HG03095 (cell line): Measurements from ENCODE around the gene SIX2.

Experiments
- ATAC-seq: cut with Tn5 transposase; IDR thresholded peaks from one replicate; pipeline ENCODE4 v1.9.1; 2021; ENCODE audit warnings: moderate library complexity; ENCODE audit not compliant: unreplicated experiment

The SIX2 gene

DNA sequence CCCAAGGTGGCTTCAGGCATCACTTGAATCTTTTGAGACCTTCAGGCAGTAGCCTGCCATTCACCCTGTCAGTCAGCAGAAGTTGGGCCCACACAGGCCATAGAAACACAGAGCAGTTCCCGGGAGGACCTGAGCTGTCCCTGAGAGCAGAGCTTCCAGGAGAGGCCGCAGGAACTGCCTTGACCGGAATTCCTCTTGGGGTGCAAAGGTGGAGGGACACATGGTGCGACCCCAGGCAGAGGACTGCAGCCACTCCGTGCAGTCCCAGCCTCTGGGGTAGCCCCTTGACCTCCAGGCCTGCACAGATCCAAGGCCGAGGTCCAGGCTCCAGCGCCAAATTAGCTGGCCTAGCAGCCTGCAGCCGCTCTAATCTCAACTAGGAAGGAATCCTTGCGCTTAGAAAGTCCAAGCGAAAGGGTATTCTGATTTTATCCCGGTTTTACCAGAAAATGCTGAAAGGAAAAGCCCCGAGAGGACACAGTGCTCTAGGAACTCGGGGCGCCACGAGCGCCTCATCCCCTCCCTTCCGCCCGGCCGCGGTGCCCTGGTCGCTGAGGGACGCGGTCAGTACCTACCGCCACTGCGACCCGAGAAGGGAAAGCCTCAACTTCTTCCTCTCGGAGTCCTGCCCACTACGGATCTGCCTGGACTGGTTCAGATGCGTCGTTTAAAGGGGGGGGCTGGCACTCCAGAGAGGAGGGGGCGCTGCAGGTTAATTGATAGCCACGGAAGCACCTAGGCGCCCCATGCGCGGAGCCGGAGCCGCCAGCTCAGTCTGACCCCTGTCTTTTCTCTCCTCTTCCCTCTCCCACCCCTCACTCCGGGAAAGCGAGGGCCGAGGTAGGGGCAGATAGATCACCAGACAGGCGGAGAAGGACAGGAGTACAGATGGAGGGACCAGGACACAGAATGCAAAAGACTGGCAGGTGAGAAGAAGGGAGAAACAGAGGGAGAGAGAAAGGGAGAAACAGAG, 5.4 kb downstream of the SIX2 start:
- ATAC-seq, result no peak

DNA sequence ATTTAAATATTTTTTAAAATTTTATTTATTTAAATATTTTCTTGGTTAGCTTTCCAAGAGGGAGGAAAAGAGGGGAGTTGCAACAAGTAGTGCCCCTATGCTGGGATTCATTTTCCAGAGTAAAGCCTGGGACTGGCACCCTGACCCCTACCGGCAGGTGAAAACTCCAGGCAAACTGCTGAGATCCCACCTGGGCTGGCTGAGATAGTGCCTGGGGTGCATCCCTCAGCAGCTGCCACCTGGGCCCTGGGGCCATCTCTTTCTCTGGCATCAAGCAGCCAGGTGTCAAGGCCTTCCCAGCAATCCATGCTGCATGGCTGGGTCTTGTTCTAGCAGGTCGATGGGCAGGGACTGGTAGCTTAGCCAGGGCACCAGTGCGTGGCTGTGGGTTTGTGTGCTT, 6.6 kb downstream of the SIX2 start:
- no peak for ATAC-seq

DNA sequence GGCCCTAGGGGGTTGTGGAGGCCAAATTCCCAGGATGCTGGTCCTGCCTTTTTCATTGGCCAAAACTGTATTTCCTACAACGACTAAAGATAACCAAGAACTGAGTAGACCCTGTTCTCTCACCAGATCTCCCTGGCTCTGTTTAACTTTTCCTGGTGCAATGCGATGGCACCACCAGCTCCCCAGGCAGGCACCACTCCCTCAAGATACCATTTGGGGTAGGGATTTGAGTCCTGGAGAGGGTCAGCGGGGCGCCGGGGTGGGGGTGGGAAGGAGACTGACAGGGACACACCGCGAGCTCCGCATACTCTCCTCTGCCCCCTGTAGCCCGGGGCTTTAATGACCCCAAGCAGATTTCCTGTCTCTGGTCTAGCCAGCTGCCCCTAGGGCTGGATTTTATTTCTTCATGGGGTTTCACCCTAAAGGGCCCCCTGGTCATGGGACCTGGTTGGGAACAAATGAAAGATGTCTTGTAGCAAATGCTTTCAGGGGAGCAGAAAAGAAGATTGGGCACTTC, 7.3 kb downstream of the SIX2 start:
- no peak for ATAC-seq

DNA sequence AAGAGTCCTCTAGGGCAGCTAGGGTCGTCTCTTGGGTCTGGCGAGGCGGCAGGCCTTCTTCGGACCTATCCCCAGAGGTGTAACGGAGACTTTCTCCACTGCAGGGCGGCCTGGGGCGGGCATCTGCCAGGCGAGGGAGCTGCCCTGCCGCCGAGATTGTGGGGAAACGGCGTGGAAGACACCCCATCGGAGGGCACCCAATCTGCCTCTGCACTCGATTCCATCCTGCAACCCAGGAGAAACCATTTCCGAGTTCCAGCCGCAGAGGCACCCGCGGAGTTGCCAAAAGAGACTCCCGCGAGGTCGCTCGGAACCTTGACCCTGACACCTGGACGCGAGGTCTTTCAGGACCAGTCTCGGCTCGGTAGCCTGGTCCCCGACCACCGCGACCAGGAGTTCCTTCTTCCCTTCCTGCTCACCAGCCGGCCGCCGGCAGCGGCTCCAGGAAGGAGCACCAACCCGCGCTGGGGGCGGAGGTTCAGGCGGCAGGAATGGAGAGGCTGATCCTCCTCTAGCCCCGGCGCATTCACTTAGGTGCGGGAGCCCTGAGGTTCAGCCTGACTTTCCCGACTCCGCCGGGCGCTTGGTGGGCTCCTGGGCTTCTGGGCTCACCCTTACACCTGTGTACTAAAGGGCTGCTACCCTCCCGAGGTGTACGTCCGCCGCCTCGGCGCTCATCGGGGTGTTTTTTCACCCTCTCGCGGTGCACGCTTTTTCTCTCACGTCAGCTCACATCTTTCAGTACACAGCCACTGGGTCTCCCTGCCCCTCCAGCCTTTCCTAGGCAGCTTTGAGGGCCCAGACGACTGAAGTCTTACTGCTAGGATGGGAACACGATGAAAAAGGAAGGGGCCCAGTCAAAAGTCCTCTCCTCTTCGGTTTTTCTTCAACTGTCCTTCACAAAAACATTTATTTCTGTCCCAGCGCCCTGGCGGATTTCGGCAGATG, 8.1 kb downstream of the SIX2 start:
- no peak for ATAC-seq

DNA sequence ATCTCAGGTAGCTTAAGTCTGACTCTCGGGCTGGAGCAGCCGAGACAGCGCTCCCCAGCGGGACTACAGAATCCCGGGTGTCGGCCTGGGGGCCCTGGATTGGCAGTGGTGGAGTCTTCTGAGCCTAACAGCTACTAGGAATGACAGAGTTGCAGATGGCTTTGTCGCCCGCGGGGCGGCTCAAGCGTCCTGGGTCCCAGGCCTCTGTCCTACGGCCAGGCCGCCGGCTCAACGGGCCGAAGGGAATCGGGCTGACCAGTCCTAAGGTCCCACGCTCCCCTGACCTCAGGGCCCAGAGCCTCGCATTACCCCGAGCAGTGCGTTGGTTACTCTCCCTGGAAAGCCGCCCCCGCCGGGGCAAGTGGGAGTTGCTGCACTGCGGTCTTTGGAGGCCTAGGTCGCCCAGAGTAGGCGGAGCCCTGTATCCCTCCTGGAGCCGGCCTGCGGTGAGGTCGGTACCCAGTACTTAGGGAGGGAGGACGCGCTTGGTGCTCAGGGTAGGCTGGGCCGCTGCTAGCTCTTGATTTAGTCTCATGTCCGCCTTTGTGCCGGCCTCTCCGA, 8.8 kb downstream of the SIX2 start:
- ATAC-seq, result no peak

DNA sequence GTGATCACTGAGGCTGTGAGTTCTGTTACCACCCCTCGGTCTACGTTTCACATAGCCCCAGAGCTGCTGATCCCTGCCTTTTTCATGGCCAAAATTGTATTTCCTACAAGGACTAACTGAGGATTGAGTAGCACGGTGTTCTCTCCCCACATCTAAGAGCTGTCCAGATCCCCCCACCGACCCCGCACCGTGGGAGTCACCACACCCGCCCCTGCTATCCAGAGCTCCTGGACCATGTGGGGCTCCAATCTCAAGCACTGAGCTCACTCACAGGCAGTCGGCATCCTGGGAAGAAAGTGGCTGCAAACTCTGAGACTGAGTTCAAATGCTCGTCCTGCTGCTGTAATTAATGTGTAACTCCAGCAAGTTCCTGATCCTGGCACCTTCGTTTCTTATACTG, 9.7 kb downstream of the SIX2 start:
- no peak for ATAC-seq

DNA sequence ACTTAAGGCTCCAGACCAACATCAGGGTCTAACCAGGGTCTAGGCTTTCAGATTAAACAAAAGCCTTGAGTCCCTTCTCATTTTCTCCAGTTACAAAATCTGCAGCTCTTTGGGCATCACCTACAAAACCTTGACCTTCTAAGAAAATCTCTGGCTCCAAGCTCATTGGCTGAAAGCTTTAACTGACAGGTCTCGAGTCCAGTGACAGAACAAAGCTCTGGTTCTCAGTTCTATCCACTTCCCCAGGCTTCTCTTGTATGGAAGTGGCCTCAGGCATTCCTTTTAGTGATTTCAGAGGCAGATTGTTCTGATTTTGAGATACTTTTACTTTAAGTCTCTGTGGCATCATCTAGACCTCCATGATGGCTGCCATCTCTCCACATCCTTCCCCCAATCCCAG, 11.3 kb downstream of the SIX2 start:
- ATAC-seq, result no peak

DNA sequence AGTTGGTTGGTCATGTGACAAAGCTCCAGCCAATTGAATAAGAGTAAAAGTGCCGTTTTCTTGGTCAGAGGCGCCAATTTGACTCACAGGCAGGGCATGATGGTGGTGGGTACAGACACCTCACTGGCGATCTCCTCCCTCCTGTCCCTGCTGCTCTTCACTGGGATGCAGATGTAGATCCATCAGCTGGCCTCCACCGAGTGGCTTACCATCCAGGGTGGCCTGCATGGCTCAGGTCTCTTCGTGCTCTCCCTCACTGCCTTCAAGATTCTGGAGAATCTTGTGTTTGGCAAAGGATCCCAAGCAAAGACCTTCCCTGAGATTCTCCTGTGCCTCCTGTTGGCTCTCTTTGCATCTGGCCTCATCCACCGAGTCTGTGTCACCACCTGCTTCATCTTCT, 12.9 kb downstream of the SIX2 start:
- ATAC-seq, result no peak

DNA sequence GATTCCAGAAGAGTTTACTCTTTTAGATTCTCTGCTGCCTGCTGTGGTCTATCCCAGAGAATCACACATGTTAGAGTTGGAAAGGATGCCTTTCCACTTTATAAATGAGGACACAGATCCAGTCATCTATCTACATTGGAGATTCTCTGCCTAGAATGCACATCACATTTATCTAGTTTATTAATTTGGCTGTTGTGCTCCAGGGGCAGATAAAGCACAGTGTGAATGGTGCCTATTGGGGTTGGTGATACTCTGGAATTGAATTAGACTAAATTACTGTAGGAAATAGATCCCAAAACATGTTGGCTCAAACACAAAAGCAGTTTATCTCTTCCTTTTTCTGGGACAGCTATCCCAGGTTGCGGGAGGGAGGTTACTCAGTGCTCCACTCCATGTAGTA, 14.9 kb downstream of the SIX2 start:
- ATAC-seq, result no peak

DNA sequence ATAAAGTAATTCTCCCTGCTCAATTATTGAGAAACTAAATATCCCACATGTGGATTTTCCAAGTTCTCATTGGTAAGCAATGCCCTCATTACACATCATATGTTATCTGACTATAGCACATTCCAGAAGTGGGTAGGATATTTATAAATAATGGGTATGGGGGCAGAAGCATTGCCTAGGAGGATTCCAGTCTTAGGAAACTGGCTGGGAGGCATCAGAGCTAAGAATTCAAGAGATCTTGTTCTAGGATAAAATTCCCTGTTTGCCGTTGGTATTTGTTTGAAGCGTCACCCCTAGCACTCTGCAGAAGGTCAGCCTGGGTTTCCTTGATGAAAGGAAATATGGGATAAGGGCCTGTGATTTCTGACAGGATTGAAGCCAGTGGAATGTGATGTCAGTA, 20.1 kb downstream of the SIX2 start:
- no peak for ATAC-seq

DNA sequence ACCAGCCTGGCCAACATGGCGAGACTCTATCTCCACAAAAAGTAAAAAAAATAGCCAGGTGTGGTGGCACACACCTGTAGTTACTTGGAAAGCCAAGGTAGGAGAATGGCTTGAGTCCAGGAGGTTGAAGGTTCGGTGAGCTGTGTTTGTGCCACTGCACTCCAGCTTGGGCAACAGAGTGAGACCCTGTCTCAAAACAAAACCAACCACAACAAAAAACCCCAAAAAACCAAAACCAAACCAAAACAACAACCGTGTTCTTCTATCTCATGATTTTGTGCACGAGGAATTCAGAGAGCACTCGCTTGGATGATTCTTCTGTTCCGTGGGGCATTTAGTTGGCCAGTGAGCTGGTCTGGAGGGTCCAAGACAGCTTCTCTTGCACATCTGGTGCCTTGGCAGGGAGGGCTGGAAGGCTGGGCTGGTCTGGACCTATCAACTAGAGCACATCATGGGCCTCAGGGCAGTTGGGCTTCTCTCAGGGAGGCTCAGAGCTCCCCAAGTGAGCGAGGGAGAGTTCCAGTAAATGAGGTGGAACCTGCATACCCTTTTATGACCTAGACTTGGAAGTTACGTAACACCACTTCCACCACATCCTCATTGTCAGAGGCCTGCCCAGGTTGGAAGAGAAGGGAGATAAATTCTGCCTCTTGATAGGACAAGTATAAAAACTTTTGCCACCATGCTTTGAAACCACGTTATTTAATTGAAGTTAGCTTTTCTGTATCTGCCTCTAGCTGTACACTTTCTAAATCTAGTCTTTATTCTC, 25.2 kb downstream of the SIX2 start:
- ATAC-seq, result no peak

DNA sequence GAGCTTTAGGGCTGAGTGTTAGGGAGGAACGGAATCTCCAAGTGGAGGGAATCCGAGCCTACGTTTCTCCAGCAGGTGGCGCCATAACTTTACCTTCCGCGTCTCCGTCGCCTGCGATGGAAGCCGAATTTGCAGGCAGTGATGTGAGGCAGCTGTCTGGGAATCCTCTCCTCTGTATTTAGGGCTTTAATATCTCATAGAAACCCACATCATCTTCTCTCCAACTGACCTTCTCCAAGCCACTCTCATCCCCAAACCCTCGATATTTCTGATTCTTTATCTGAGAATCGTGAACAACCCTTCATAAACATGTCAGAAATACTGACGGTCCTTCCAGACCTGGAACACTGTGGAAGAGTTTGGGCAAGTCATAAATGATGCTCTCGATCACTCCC, 27.5 kb downstream of the SIX2 start:
- ATAC-seq, result no peak

DNA sequence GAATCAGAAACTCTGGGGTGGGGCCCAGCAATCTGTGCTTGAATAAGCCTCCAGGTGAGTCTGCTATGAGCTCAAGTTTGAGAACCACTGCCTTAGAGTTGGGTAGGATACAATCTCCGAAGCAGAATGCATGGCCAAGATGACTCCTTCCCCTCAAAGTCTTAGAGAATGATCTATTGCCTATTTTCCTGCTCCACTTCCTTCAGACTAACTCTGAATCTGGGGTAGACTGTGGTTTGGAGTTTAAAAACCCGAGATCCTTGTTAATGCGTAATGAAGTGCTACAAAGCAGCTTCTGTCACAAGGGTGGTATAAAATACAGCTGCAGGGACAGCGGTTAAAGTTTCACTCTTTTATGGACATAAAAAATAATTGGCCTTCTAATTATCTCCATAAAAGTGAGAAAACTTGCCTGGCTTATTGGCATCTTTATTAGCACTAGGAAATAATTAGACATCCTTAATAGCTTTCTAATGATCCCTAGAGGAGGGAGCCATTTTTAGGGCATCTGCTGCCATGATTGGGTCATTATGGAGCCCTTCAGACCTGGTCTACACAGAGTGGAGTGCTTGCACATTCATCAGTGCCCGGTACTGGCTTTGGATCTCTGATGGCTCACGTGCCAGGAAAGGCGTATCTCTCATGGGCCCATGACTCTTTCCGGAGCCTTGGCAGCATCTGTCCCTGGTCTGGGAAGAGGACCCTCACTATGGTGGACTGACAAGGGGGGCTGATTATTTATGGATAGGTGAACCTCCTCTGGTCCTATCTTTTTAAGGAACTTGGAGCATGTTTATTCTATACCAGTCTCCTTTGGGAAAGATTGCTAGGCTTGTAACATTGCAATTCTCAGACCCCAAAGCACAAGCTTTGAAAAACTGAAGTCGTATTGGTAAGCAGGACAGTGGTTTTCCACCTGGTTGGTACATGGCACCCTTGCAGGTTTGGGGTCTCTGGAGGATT, 28.2 kb downstream of the SIX2 start:
- ATAC-seq, result no peak

DNA sequence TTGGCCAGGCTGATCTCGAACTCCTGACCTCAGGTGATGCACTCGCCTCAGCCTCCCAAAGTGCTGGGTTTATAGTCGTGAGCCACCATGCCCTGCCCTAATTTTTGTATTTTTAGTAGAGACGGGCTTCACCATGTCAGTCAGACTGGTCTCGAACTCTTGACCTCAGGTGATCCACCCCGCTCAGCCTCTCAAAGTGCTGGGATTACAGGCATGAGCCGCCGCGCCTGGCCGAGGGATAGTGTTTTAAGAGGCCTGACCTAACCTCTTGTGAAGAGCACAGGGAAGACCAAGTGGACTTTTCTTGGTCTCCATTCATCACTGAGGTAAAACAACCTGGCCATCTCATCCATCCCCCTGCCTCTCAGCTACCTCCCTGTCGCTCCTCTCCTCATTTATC, 29.7 kb downstream of the SIX2 start:
- no peak for ATAC-seq

DNA sequence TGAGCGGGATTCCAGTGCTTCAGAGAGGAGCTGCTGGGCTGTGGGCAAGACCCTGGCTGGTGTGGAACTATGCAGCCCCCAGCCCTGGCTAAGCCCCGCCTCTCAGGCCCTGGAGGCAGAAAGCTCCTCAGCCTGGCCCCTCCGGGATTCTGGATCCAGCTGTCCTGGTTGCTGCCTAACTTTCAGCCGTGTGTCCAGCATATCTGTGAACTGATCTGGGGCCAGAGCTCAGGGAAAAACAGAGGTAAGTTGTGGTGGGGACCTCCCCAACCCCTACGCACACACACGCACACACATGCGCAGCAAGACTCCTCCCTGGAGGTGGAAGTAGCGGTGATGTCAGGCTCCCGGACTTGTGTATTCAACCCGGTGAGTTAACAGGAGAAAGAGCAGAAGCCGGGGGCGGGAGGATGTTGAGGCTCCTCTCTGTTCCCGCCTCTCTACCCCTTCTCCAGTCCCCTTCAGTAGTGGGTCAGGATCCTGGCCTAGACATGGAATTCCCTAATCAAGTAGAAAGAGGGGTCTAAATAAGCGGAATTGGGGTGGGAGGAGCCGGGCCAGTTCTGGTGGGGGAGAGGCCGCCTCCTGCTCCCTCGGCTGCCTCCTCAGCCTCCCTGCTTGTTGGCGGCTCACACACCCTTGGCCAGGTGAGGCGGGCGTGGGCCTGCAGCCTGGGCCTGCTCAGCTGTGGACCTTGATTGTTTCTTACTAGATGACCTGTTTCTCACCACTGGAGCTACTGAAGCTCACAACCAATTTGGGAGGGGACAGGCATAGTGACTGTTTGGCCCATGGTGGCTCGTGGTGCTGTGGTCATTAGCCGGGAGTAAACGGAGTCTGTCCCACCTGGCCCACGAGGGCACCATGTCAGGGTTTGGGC, 33.4 kb downstream of the SIX2 start:
- no peak for ATAC-seq

DNA sequence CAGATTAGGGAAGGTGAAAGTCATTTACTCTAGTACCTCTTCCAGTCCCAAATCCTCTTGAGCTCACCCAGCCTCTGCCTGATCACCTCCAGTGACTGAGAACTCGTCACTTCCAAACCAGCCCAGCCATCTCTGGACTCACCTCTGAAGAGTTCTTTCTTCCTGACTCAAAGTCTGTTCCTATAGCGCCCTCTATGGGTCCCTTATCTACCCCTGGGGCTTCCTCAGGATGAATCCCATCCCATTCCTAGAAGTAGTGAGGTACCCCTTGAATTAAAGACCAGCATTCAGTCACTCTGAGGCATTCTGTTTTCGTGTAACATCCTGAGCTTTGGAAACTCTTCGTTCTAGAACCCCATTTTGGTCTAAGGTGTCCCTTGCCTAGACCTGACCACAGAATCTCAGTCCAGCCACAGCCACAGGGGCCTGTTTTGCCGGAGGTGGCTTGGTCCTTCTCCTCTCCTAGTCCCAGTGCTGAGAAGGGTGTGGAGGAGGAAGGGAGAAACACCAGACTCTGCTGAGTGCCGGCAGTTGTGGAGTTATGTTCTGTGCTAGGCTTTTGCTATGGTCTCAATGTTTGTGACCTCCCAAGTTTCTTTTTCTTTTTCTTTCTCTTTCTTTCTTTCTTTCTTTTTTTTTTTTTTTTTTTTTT, 35.1 kb downstream of the SIX2 start:
- no peak for ATAC-seq

DNA sequence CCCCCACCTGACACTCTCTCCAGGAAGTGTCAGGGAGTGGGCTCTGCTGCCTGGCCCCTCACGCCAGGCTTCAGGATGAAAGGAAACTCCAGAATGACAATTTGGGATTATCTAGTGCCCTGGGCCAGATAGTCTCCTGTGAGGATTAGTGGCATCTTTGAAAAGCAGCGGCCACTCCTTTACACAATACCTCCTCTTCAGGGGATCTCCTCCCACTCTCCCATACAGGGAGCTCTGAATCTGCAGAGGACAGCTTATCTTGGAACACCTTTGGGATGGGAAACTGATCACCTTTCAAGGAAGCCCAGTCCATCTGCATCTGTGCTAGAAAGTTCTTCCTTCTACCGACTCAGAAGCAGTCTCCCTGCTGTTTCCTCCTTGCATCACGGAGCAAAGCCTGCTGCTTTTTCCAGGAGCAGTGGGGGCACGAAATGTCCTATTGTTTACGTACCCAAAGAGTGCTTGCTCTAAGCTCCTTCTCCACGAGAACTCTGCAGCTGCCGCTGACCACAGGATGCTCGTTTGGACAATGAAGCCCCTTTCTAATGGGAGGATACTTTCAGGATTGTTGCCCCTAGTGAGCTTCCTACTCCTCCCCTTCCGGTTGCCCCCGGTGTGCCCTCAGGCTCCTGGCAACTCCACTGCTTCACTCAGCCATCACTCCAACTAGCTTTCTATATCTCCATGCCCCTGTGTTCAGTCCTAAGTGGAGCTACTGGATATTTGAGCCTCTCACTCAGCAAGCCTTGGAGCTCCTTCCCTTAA, 36.3 kb downstream of the SIX2 start:
- no peak for ATAC-seq
